Hypothalamus (tissue), 51 donors: ENCODE results near the gene CBFA2T3.
"Not testable (repeated sequence)": the region's sequence is repeated elsewhere in the genome, so short reads cannot be mapped to it uniquely, and the experiment has no call there.

Experiments
- DNase-seq, 51 donors: peaks; one replicate each; lab custom pipeline; 2025; lab: John Stamatoyannopoulos, UW

CBFA2T3 gene

DNA sequence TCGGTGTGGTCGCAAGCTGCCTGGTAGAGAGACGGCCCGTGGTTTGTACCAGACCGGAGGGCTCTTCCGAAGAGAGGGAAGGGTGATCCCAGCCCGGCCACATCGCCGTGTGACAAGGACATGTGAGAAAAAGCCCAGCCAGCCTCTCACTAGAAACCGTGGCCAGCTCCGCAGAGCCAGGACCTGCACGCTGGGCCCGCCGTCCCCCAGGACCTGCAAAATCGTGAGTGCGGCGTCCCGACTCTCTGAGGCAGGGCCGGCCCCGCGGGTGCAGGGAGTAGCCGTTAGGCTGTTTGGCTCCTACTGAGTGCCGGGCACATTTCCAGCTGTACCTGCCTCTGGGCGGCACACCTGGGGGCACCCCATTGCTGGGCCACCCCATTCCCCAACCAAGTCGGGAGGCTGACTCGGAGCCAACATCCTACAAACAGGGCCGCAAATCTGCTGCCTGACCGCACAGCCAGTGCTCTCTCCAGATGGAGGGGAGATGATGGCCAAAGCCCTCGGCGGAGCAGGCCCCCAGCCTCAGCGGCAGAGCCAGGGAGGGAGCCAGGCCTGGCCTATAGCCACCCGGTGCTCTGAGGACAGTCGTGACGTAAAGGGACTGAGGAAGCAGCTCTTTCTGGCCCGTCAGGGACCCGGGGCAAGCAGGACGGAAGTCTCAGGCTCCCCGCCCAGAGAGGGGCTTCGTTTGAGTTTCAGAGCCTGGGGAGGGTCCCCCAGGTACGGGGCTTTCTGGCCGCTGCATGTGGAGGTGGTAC lies 76.9 kb downstream of the CBFA2T3 start:
- DNase-seq, result no peak

DNA sequence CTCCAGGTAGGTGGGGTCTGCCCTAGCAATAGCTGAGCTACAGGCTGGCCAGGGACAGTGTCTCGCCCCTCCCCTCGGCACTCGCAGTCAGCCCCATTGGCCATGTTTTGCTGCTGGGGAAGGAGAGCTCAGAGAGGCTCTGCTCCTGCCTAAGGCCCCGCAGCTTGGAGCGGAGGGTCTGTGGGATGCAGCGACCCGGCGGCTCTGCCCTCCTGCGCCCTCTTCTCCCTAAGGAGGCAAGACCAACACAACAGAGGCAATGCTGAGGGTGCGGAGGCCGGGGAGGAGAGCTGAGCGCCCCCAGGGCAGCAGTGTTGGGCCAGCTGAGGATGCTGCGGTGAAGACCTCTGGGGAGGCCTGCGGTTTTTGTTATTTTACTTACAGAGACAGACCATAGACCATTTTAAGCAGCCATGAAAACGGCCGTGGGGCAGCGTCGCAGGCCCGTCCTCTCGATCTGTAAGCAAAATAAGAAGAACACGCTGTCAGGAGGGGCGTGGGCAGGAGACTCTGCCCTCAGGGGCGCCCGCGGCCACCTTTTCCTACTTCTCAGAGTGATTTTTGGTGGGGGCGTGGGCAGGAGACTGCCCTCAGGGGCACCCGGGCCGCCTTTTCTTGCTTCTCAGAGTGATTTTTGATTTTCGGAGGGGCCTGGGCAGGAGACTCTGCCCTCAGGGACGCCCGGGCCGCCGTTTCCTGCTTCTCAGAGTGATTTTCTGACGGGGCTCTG lies 79.1 kb downstream of the CBFA2T3 start:
- no peak for DNase-seq

DNA sequence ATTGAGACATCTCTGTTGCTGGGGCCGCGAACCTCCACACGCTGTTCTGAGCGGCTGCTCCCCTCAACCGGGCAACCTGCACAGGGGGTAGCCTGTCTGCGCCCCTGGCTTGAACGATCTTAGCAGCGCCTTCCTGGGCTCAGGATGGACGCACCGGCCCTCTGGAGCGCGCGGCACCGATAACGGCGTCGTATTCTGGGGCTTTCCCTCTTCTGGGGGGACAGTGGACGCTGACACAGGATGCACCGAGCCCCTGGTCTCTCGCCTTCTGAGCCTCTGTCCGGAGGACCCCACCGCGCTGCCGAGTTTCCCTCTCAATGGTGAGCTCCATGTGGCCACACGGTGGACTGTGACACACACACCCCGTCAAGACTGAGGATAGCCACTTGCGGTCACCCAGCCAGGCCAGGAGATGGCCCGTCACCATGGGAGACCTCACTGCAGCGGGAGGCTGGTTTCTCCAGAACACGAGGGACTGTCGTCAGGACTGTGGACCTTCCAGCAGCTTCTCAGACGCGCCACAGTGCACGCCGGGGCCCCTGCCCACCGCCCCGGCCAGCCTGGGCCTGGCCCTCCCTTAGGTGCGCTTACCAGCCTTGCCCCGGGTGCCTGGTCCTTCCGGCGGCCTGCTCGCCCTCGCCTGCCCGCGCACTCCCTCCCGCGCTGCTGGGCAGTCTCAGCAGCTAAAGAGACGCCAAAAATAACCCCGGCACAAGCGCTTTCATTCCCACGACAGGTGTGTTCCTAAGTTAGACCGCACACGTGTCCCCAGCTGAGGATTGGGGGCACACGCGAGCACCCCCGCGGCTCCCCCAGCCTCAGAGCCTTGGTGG lies 80.6 kb downstream of the CBFA2T3 start:
- no peak for DNase-seq

DNA sequence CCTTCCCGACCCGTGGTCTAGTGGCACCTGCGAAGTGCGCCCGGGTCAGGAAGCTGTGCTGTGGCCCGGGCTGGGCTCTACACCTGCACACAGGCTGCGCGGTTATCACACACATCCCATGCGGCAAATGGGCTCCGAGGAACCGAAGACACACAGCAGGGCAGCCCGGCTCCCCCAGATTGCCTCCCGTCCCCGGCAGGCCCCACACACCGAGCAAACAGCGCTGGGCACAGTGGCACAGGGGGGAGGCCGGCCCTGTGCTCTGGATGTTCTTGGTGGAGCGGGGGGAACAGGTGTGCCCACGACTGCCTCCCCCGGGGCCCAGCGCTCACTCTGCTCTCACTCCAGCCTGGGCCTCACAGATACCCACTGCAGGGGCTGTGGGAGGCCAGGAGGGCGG lies 81.7 kb downstream of the CBFA2T3 start:
- no peak for DNase-seq

DNA sequence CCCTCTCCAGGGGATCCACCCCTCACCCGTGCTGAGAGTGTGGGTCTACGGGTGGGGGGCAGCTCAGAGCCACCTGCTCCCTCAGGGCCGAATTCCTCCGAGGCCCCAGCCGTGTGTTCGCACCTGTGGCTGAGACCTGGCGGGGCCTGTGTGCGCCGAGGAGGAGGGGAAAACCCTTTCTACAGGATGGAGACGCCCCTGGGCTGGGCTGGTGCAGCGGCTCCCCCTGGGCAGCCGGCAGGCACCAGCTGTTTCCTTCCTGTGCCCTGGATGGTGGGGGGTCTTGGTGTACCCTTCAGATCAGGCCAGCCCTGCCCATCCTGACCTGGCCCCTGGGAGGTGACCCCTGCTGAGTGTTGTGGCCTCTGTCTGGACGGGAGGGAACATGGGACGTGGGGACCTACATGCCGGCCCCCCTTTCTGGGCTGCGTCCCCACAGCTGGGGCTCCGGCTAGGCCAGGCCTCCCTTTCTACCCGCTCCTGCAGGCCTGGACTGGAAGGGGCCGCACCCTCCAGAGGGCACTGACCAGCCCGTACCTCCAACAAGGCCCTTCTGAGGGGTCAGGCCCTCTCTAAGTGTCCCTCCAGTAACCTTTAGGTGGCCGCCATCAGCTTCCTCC lies 82.2 kb downstream of the CBFA2T3 start:
- DNase-seq, result no peak

DNA sequence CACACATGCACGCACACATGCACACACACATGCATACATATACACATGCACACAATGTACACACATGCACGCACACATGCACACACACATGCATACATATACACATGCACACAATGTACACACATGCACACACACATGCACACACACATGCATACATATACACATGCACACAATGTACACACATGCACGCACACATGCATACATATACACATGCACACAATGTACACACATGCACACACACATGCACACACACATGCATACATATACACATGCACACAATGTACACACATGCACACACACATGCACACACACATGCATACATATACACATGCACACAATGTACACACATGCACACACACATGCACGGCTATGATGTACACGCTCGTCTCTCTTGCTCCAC lies 82.7 kb downstream of the CBFA2T3 start:
- DNase-seq, result not testable (repeated sequence)

DNA sequence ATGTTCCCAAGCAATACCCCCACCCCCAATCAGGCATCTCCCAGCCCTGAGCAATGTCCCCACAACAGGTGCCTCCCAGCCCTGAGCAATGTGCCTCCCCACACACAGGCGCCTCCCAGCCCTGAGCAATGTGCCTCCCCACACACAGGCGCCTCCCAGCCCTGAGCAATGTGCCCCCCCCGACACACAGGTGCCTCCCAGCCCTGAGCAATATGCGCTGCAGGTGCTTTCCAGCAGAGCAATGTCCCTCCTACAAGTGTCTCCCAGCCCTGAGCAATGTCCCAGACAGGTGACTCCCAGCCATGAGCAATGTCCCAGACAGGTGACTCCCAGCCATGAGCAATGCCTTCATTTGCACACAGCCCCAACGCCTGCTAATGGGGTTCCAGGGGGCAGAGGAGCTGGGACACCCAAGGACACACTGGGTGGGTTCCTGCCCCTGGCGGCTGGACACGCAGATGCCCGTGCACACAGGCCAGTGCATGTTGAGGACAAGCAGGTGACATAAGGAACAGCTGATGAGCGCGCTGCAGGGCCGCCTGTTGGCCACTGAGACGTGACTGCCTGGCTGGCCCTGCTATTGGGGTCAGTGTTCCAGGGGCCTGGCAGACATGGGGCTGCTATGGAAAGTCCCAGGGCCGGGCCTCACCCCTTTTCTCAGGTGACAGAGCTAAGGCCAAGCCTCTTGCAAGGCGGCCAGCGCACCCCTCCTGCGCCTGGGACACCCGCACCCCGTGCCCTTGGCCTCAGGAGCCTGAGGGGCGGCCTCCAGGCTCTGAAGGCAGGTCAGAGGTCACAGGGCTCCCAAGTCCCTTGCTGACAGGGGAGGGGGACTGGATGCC lies 83.7 kb downstream of the CBFA2T3 start:
- peak in 1 of 51 donors; percentile 5 for DNase-seq

DNA sequence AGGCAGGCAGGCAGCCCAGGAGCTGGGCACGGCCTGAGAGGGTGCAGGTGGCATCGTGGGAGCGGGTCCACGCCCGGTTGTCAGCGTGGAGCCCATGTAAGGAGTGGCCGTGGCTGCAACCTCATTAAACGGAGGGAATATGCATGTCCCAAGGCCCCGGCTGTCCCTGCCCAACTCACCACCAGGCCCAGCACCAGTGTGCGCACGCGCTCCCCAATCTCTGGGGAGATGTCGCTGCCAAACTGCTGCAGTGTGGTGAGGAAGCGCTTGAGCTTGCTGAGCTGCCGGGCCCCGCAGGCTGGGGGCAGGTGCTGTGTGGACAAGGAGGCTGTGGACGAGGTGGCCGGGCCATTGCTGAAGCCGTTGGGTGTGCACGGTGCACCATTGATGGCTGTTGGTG lies 84.9 kb downstream of the CBFA2T3 start:
- no peak for DNase-seq

DNA sequence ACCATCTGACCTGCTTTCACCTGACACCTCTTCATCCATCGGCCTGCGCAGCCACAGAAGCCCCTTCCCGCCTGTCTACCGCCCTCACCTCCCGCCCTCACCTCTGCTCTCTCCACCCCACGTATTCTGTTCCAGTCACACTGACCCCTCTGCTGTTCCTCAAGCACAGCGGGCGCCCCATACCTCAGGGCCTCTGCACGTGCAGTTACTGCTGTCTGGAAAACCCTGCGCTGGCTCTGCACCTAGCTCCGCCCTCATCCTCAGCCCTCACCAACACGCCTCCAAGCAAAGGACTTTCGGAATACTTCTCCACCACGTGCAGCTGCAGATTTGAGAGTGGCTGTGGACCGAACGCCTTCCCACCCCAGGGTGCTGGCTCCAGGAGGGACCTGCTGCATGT lies 85.9 kb downstream of the CBFA2T3 start:
- DNase-seq, result no peak

DNA sequence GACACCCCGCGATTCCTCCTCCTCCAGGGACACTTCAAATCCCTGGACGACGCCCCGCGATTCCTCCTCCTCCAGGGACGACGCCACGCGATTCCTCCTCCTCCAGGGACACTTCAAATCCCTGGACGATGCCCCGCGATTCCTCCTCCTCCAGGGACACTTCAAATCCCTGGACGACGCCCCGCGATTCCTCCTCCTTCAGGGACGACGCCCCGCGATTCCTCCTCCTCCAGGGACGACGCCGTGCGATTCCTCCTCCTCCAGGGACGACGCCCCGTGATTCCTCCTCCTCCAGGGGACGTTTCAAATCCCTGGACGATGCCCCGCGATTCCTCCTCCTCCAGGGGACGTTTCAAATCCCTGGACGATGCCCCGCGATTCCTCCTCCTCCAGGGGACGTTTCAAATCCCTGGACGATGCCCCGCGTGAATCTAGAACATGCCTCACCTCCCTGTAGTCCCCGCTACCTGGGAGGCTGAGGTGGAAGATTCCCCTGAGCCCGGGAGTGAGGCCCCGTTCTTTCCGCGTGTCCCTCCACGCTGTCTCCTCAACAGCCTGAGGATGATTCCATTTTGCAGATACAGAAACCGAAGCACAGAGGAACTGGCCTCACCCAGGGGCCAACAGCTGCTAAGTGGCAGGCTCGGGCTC lies 87.2 kb downstream of the CBFA2T3 start:
- DNase-seq, result not testable (repeated sequence)

DNA sequence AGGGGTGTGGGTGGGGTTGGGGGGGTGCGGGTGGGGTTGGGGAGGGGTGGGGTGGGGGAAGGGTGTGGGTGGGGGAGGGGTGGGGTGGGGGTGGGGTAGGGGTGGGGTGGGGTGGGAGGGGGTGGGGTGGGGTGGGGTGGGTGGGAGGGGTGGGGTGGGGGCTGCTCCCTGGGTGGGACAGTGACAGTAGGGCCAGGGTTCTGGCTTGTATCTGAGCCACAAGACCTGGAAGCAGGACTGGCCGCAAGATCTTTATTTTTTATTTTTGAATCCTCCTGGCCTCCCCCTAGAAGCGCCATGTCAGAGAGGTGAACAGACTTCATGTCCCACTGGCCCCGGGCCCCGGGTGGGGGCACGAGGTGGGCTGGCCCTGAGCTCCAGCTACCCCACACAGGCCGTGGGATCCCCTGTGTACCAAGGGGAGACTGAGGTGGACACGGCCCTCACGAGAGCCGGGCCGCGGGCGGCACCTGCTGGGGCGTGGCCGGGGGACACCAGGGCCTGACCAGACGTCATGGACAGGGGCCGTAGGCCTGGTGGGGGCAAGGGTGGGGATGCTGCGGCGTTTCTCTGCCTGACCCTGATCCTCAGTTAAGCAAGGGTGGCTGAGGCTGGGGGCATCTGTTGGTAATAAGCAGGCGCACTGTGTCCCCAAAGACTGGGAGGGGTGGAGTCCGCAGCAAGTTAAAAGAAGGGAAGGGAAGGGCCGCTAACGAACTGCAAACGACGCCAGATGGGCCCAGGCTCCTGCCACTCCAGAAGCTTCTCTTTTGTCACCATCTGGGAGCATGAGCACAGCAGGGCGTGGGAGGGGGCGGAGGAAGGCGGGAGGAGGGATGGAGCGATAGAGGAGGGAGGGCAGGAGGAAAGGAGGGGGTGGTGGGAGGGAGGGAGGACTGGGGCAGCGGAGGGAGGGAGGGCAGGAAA lies 88.3 kb downstream of the CBFA2T3 start:
- no peak for DNase-seq

DNA sequence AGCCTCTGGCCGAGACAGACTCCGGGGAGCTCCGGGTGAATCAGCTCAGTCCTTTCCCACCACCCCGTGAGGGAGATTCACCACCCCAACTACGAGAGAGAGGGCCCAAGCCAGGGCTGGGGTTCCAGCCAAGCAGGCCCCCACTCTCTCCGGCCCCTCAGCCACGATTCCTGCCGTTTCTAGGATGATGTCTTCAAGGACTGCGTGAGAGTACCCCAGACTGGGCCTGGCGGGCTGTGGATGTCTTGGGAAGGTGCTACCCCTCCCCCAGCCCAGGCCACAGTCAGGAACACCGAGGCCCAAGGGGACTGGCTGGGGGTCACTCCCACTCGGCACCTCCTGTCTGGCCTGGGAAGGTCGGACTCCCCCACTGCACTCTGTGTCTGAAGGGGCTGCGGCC lies 89.0 kb downstream of the CBFA2T3 start:
- no peak for DNase-seq

DNA sequence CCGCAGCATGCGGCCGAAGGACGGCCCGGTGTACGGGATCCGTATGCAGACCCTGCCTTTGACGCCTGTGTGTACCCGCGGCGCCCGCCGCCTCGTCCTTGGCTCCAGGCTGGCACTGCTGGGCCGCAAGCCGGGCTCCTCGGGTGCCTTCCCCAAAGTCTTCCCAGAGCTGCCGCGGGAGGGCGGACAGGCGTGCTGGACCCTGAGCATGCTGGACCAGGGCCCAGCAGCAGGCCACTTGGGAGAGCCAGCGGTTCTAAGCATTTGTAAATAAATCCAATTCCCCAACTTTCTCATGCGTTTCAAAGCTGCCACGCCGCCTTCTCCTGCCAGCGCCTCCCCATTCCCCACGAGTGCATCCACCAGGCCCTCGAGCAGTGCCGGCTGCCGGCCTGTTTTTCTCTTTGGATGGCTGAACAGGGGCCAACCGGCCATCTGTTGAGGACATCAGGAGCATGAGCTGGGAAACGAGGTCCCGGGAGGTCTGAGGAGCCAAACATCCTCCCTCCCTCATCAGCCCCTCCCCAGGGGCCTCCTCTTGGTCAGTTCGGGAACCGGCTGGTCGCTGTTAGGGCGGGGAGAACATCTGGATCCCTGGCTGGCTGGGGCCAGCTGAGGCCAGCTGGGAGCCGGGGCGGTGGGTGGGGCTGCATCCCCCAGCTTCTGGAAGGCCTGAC lies 90.0 kb downstream of the CBFA2T3 start:
- DNase-seq, result no peak

DNA sequence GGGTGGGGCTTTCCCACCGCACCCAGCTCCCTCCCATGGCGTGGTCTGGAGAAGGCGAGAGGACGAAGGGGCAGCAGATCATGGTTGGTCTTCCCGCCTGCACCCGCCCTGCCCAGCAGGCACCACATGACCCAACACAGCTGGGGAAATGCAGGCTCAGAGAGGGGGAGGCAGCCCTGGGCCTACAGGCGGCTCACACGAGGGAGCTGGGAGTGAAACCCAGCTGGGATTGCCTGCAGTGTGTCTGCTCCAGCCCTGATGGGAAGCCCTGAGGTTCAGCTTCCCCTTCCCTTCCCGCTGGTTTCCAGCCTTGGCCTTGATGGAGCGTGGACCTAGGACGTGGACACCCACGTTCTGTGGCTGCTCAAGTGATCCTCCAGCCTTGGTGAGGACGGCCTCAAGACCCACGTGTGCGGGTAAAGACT lies 90.6 kb downstream of the CBFA2T3 start:
- DNase-seq, result no peak

DNA sequence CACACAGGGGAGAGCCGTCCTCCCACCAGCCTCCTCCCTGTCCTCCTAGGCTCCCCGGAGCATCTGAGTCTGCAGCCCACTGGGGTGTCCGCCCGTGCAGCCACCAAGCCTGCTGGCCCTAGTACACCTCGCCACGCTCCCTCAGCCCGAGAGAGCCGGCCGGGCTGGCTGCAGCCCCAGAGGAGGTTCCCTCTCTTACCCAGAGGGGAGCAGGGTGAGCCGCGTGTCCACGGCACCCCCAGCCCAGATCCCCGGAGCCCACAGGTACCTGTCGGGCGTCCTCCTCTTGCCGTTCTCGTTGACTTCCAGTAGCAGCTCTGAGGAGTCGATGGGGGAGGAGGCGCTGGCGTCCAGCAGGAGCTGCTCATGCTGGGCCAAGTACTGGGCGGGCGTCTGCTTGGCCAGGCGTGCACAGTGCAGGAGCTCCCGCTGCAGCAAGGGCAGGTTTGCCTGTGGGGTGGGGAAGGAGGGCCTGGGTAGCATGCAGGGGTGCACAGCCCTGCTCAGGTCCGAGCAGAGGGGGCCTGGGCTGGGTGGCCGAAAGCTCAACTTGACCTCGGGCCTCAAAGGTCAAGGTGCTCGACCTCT lies 91.2 kb downstream of the CBFA2T3 start:
- no peak for DNase-seq

DNA sequence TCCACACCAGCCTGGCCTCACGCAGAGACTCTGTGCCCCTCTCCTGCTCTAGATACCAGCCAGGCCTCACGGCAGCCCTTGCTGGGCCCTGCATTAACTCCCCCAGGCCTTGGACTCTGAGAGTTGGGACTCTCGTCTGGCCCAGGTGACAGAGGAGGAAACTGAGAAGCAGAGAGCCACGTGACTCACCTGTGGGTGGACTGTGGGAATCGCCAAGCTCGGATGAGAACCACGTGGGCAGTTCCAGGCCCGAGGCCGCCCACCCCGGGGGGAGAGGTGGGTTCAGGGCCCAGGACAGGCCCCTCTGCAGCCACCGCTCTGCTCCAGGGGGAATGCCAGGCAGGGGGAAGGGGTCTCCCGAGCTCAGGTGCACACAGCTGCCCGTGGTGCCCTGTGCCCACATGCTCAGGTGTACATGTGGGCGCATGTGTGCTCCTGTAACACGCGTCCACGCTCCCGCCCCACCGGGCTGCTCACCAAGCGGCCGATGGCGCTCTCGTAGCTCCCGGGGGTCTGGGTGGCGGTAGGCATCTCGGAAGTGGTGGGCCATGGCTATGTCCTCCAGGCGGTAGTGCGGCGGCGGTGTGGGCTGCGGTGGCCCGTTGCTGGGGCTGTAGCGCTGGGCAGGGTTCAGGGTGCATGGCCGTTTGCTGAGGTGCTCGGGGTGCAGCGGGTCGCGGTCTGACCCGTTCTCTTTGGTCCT lies 92.3 kb downstream of the CBFA2T3 start:
- DNase-seq, result no peak

DNA sequence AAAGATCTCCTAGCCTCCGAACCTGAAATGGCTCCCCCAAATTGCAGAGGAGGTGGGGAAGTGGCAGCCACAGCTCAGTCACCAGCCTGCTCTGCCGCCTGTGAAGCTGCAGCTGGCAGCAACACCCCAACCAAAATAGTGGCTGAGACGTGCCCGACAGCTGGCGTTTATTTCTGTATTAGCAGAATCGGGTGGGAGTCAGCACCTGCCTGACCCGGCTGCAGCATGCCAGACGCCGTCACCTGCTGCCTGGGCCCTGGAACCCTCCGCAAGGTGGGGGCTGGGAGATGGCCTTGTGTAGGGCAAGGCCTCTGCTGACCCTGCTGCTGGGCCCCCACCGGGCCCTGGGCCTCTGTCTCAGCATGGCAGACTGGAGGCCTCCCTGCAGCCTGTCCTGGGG lies 93.1 kb downstream of the CBFA2T3 start:
- peak in 2 of 51 donors; percentile 2 to 26 for DNase-seq
